WTC11 (cell line): Measurements from ENCODE around the gene SEL1L3. TPM values are rescaled to one million over a fixed set of nuclear protein-coding genes. Genes with fewer than 3 reads are reported as not detected.

ENCODE experiments used
- ATAC-seq: fragments of 200-7000 bp; cut with Tn5 transposase; 2 replicates; pipeline ENCODE4 v1.10.0; 2021; ENCODE audit warnings: mild to moderate bottlenecking, moderate library complexity
- CTCF ChIA-PET: fragments of 300-600 bp; sonication (Branson Sonifier 250); formaldehyde crosslinking; loops from one replicate; lab custom pipeline; 2021; ENCODE audit warnings: antibody characterized with exemption; lab: Charles Lee
- POLR2A ChIA-PET: fragments of 350-600 bp; sonication (Branson Sonifier 250); formaldehyde crosslinking; loops from one replicate; lab custom pipeline; 2021; ENCODE audit warnings: antibody characterized with exemption; lab: Charles Lee
- DNase-seq: peaks from one replicate; pipeline ENCODE4 v3.0.0; 2021; ENCODE audit warnings: low spot score
- H3K27ac Mint-ChIP-seq: 2 replicates; pipeline ENCODE4 v1.8.0; 2021; ENCODE audit warnings: mixed read lengths
- H3K27me3 Mint-ChIP-seq: 2 replicates; pipeline ENCODE4 v1.8.0; 2021; ENCODE audit warnings: low read depth, mild to moderate bottlenecking, moderate library complexity, mixed read lengths
- H3K36me3 Mint-ChIP-seq: 2 replicates; pipeline ENCODE4 v1.8.0; 2021; ENCODE audit warnings: mixed read lengths
- H3K4me1 Mint-ChIP-seq: 2 replicates; pipeline ENCODE4 v1.8.0; 2022; ENCODE audit warnings: mixed read lengths
- H3K4me3 Mint-ChIP-seq: 2 replicates; pipeline ENCODE4 v1.8.0; 2021; ENCODE audit warnings: mild to moderate bottlenecking, moderate library complexity, mixed read lengths
- H3K9me3 Mint-ChIP-seq: 2 replicates; pipeline ENCODE4 v1.8.0; 2021; ENCODE audit warnings: mixed read lengths
- CBFB ChIP-seq: sonication (generic); formaldehyde crosslinking; IDR thresholded peaks from 2 replicates; pipeline ENCODE4 v1.8.1; 2022; ENCODE audit warnings: mild to moderate bottlenecking, low read depth, missing genetic modification reagents
- CREB1 ChIP-seq: sonication (generic); formaldehyde crosslinking; IDR thresholded peaks from 2 replicates; pipeline ENCODE4 v1.8.0; 2023; ENCODE audit warnings: mild to moderate bottlenecking, missing genetic modification reagents
- CREM ChIP-seq: sonication (generic); formaldehyde crosslinking; IDR thresholded peaks from 2 replicates; pipeline ENCODE4 v1.8.1; 2022; ENCODE audit warnings: mild to moderate bottlenecking, missing genetic modification reagents, moderate library complexity
- ELF4 ChIP-seq: sonication (generic); formaldehyde crosslinking; IDR thresholded peaks from 2 replicates; pipeline ENCODE4 v1.8.1; 2022; ENCODE audit warnings: low read depth, mild to moderate bottlenecking, moderate library complexity, missing genetic modification reagents
- ETV6 ChIP-seq: sonication (generic); formaldehyde crosslinking; IDR thresholded peaks from 2 replicates; pipeline ENCODE4 v1.8.1; 2022; ENCODE audit warnings: mild to moderate bottlenecking, missing genetic modification reagents
- GTF2I ChIP-seq: fragments of 250-450 bp; sonication (Bioruptor Pico); conservative IDR thresholded peaks from 2 replicates; pipeline ENCODE4 v1.4.0; 2021; ENCODE audit warnings: mild to moderate bottlenecking
- HMGA2 ChIP-seq: fragments of 250-450 bp; sonication (Bioruptor Pico); IDR thresholded peaks from 2 replicates; pipeline ENCODE4 v1.4.0; 2021; ENCODE audit warnings: mild to moderate bottlenecking, moderate library complexity
- JAZF1 ChIP-seq: fragments of 250-450 bp; sonication (Bioruptor Pico); IDR thresholded peaks from 2 replicates; pipeline ENCODE4 v1.9.0; 2021; ENCODE audit warnings: moderate library complexity, mild to moderate bottlenecking, inconsistent platforms
- KAT7 ChIP-seq: sonication (generic); formaldehyde crosslinking; IDR thresholded peaks from 2 replicates; pipeline ENCODE4 v1.8.1; 2023; ENCODE audit warnings: missing genetic modification reagents, mild to moderate bottlenecking, borderline replicate concordance
- NR1H2 ChIP-seq: sonication (generic); formaldehyde crosslinking; IDR thresholded peaks from 2 replicates; pipeline ENCODE4 v1.9.0; 2021; ENCODE audit warnings: mild to moderate bottlenecking, moderate library complexity, missing genetic modification reagents
- PRRX2 ChIP-seq: fragments of 250-450 bp; sonication (Bioruptor Pico); IDR thresholded peaks from 2 replicates; pipeline ENCODE4 v1.8.0; 2021; ENCODE audit warnings: mild to moderate bottlenecking
- RELA ChIP-seq: sonication (generic); formaldehyde crosslinking; IDR thresholded peaks from 2 replicates; pipeline ENCODE4 v1.8.1; 2022; ENCODE audit warnings: missing genetic modification reagents, mild to moderate bottlenecking, borderline replicate concordance
- SMAD3 ChIP-seq: sonication (generic); formaldehyde crosslinking; IDR thresholded peaks from 2 replicates; pipeline ENCODE4 v1.8.0; 2022; ENCODE audit warnings: missing genetic modification reagents, mild to moderate bottlenecking, borderline replicate concordance
- TCF7 ChIP-seq: sonication (generic); formaldehyde crosslinking; IDR thresholded peaks from 2 replicates; pipeline ENCODE4 v1.8.0; 2022; ENCODE audit warnings: mild to moderate bottlenecking, low read depth, missing genetic modification reagents, moderate library complexity
- TEAD1 ChIP-seq: sonication (generic); formaldehyde crosslinking; IDR thresholded peaks from 2 replicates; pipeline ENCODE4 v1.8.0; 2022; ENCODE audit warnings: mild to moderate bottlenecking, missing genetic modification reagents
- TEAD4 ChIP-seq: sonication (generic); formaldehyde crosslinking; IDR thresholded peaks from 2 replicates; pipeline ENCODE4 v1.8.0; 2022; ENCODE audit warnings: mild to moderate bottlenecking, missing genetic modification reagents
- ZBTB21 ChIP-seq: sonication (generic); formaldehyde crosslinking; IDR thresholded peaks from 2 replicates; pipeline ENCODE4 v1.8.1; 2023; ENCODE audit warnings: mild to moderate bottlenecking, missing genetic modification reagents, borderline replicate concordance
- ZNF232 ChIP-seq: sonication (generic); formaldehyde crosslinking; IDR thresholded peaks from 2 replicates; pipeline ENCODE4 v1.8.0; 2022; ENCODE audit warnings: mild to moderate bottlenecking, missing genetic modification reagents
- total RNA-seq: library from RNA; stranded (reverse); gene quantifications from 3 replicates; pipeline ENCODE4 v1.2.3, GENCODE V29; 2021
- TF ChIP-seq, protein P1 (sequence below): sonication (generic); formaldehyde crosslinking; IDR thresholded peaks from 2 replicates; pipeline ENCODE4 v1.8.0; 2023; ENCODE audit warnings: missing genetic modification reagents
- TF ChIP-seq, protein P2 (sequence below): fragments of 250-450 bp; sonication (Bioruptor Pico); IDR thresholded peaks from 2 replicates; pipeline ENCODE4 v2.1.2; 2022; ENCODE audit warnings: mild to moderate bottlenecking, moderate library complexity
- TF ChIP-seq, protein P3 (sequence below): sonication (generic); formaldehyde crosslinking; IDR thresholded peaks from 2 replicates; pipeline ENCODE4 v1.8.1; 2022; ENCODE audit warnings: low read depth, missing genetic modification reagents, borderline replicate concordance
- TF ChIP-seq, protein P4 (sequence below): fragments of 250-450 bp; sonication (Bioruptor Pico); IDR thresholded peaks from 2 replicates; pipeline ENCODE4 v1.8.0; 2021; ENCODE audit warnings: mild to moderate bottlenecking
- TF ChIP-seq, protein P5 (sequence below): sonication (generic); formaldehyde crosslinking; IDR thresholded peaks from 2 replicates; pipeline ENCODE4 v1.8.1; 2022; ENCODE audit warnings: low read depth, mild to moderate bottlenecking, moderate library complexity, missing genetic modification reagents, borderline replicate concordance
- TF ChIP-seq, protein P6 (sequence below): sonication (generic); formaldehyde crosslinking; IDR thresholded peaks from 2 replicates; pipeline ENCODE4 v1.8.1; 2023; ENCODE audit warnings: mild to moderate bottlenecking, missing genetic modification reagents
- TF ChIP-seq, protein P7 (sequence below): fragments of 250-450 bp; sonication (Bioruptor Pico); IDR thresholded peaks from 2 replicates; pipeline ENCODE4 v1.9.0; 2021; ENCODE audit warnings: mild to moderate bottlenecking

SEL1L3 gene
- total RNA-seq, 1 experiment from 2014 or later, result 31.5 TPM

DNA sequence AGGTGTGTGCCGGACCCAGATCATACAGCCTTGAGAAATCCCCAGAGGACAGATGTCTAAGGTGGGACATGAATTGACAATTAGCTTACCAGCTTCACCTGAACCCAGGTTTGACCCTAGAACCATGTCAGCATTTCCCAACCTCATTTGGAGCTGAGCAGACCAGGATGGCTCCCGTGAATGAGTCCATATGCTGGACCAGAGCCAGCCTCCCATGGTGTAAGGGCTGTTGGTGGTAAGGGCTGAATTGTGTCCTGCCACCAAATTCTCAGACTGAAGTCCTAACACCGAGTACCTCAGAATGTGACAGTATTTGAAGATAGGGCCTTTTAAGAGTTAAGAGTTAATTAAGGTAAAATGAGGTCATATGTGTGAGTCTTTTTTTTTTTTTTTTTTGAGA is 118.8 kb downstream of the SEL1L3 start (continued):
- no peak for TF ChIP-seq ZNF232 (CRISPR knock-in tag)

DNA sequence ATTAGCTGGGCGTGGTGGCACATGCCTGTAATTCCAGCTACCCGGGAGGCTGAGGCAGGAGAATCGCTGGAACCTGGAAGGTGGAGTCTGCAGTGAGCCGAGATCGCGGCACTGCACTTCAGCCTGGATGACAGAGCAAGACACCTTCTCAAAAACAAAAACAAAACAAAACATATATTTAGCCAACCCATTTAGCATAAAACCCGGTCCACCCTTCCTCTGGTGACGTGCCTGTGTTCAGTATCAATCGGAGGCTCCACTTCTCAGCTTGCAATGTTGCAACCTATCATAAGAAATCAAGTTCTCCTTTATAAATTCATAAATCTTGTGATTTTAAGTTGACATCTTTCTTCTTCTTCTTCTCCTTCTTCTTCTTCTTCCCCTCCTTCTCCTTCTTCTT is 133.2 kb downstream of the SEL1L3 start:
- Mint-ChIP-seq H3K27ac (no peak overlapping the region), H3K4me3 (no peak overlapping the region), H3K4me1 (no peaks in the 10 kb centered on the region), H3K36me3 (no peaks in the 10 kb centered on the region), H3K27me3 (no peaks in the 10 kb centered on the region; the same call in 1 of the 2 replicates), H3K9me3 (peaks cover 9% of the 10 kb centered on the region)
- CTCF ChIA-PET, result no interaction called here
- TF ChIP-seq CREB1 (CRISPR knock-in tag) (no peak), KAT7 (CRISPR knock-in tag) (no peak), PRRX2 (no peak), CBFB (no peak), ETV6 (CRISPR knock-in tag) (no peak), JAZF1 (CRISPR knock-in tag) (no peak), ELF4 (CRISPR knock-in tag) (no peak), ZNF232 (CRISPR knock-in tag) (no peak), TCF7 (CRISPR knock-in tag) (no peak), NR1H2 (CRISPR knock-in tag) (no peak), RELA (no peak)
- TF ChIP-seq, protein P1, sequence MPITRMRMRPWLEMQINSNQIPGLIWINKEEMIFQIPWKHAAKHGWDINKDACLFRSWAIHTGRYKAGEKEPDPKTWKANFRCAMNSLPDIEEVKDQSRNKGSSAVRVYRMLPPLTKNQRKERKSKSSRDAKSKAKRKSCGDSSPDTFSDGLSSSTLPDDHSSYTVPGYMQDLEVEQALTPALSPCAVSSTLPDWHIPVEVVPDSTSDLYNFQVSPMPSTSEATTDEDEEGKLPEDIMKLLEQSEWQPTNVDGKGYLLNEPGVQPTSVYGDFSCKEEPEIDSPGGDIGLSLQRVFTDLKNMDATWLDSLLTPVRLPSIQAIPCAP (CRISPR knock-in tag), result no peak
- TF ChIP-seq, protein P2, sequence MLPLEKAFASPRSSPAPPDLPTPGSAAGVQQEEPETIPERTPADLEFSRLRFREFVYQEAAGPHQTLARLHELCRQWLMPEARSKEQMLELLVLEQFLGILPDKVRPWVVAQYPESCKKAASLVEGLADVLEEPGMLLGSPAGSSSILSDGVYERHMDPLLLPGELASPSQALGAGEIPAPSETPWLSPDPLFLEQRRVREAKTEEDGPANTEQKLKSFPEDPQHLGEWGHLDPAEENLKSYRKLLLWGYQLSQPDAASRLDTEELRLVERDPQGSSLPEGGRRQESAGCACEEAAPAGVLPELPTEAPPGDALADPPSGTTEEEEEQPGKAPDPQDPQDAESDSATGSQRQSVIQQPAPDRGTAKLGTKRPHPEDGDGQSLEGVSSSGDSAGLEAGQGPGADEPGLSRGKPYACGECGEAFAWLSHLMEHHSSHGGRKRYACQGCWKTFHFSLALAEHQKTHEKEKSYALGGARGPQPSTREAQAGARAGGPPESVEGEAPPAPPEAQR (CRISPR knock-in tag), result no peak
- TF ChIP-seq, protein P3, sequence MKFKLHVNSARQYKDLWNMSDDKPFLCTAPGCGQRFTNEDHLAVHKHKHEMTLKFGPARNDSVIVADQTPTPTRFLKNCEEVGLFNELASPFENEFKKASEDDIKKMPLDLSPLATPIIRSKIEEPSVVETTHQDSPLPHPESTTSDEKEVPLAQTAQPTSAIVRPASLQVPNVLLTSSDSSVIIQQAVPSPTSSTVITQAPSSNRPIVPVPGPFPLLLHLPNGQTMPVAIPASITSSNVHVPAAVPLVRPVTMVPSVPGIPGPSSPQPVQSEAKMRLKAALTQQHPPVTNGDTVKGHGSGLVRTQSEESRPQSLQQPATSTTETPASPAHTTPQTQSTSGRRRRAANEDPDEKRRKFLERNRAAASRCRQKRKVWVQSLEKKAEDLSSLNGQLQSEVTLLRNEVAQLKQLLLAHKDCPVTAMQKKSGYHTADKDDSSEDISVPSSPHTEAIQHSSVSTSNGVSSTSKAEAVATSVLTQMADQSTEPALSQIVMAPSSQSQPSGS (CRISPR knock-in tag), result no peak
- TF ChIP-seq, protein P4, sequence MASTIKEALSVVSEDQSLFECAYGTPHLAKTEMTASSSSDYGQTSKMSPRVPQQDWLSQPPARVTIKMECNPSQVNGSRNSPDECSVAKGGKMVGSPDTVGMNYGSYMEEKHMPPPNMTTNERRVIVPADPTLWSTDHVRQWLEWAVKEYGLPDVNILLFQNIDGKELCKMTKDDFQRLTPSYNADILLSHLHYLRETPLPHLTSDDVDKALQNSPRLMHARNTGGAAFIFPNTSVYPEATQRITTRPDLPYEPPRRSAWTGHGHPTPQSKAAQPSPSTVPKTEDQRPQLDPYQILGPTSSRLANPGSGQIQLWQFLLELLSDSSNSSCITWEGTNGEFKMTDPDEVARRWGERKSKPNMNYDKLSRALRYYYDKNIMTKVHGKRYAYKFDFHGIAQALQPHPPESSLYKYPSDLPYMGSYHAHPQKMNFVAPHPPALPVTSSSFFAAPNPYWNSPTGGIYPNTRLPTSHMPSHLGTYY (CRISPR knock-in tag), result no peak
- POLR2A ChIA-PET, result no interaction called here
- DNase-seq (no peak), ATAC-seq (no peak)

DNA sequence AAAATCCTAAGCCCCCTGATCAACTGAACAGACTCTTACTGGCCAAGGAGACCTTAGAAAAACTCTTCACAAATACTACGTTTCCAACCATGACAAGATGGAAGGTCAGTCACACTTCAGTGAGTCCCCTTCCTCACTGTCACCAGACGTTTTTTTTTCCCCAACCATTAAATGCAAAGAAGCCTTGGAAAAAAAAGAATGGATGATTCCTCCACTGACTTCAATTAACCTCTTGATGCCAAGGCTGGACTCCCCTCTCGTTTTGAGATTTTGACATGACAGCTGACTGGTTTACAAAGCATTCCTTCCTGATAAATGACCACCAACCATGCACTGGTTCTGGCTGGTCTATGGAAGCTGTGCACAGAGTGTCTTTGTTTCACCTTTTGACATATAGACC is 133.9 kb downstream of the SEL1L3 start:
- CTCF ChIA-PET, result no interaction called here
- TF ChIP-seq, protein P5, sequence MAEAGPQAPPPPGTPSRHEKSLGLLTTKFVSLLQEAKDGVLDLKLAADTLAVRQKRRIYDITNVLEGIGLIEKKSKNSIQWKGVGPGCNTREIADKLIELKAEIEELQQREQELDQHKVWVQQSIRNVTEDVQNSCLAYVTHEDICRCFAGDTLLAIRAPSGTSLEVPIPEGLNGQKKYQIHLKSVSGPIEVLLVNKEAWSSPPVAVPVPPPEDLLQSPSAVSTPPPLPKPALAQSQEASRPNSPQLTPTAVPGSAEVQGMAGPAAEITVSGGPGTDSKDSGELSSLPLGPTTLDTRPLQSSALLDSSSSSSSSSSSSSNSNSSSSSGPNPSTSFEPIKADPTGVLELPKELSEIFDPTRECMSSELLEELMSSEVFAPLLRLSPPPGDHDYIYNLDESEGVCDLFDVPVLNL, result no peak
- TF ChIP-seq HMGA2 (CRISPR knock-in tag) (no peak), CREM (CRISPR knock-in tag) (no peak), TEAD1 (CRISPR knock-in tag) (no peak), CBFB (no peak), SMAD3 (CRISPR knock-in tag) (no peak), TEAD4 (CRISPR knock-in tag) (no peak), ZBTB21 (CRISPR knock-in tag) (no peak), RELA (no peak), ZNF232 (CRISPR knock-in tag) (no peak), GTF2I (CRISPR knock-in tag) (no peak)
- TF ChIP-seq, protein P1 (CRISPR knock-in tag), result no peak
- TF ChIP-seq, protein P6, sequence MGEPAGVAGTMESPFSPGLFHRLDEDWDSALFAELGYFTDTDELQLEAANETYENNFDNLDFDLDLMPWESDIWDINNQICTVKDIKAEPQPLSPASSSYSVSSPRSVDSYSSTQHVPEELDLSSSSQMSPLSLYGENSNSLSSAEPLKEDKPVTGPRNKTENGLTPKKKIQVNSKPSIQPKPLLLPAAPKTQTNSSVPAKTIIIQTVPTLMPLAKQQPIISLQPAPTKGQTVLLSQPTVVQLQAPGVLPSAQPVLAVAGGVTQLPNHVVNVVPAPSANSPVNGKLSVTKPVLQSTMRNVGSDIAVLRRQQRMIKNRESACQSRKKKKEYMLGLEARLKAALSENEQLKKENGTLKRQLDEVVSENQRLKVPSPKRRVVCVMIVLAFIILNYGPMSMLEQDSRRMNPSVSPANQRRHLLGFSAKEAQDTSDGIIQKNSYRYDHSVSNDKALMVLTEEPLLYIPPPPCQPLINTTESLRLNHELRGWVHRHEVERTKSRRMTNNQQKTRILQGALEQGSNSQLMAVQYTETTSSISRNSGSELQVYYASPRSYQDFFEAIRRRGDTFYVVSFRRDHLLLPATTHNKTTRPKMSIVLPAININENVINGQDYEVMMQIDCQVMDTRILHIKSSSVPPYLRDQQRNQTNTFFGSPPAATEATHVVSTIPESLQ (CRISPR knock-in tag), result no peak
- TF ChIP-seq, protein P7, sequence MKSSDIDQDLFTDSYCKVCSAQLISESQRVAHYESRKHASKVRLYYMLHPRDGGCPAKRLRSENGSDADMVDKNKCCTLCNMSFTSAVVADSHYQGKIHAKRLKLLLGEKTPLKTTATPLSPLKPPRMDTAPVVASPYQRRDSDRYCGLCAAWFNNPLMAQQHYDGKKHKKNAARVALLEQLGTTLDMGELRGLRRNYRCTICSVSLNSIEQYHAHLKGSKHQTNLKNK (CRISPR knock-in tag), result no peak

More for the DNA sequence above, 133.9 kb downstream of the SEL1L3 start:
- Mint-ChIP-seq H3K4me1 (no peaks in the 10 kb centered on the region), H3K9me3 (peaks cover 9% of the 10 kb centered on the region), H3K27me3 (no peaks in the 10 kb centered on the region; the same call in 1 of the 2 replicates), H3K27ac (no peak overlapping the region), H3K36me3 (no peaks in the 10 kb centered on the region), H3K4me3 (no peak overlapping the region)
- no peak for ATAC-seq
- POLR2A ChIA-PET, result no interaction called here
- no peak for DNase-seq
